ENCODE results near the gene ANKRD29.

DNA sequence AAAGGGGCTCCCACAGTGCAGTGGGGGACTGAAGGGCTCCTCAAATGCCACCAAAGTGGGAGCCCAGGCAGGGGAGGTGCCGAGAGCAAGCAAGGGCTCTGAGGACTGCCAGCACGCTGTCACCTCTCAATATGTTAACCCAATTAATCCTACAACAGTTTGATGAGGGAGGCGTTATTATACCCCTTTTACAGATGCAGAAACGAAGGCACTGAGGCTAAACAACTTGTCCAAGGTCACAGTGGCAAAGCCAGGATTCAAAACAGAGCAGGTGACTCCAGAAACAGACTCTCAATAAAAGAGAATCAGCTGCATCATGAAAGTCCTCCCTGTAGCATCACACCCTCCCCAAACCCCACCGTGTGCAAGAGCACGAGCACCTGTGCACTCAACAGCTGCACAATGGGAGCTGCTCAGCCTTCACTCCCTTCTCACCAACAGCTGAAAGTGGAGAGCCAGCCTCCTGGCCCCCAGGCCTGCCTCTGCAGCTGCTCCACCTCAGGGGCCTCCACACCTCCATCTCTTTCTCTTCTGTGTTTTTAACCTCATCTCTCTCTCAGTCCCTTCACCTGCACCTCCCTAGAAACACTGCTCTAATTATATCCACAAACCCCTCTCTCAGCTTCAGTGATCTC lies 84.5 kb downstream of the ANKRD29 start:
- TF ChIP-seq, protein P1, sequence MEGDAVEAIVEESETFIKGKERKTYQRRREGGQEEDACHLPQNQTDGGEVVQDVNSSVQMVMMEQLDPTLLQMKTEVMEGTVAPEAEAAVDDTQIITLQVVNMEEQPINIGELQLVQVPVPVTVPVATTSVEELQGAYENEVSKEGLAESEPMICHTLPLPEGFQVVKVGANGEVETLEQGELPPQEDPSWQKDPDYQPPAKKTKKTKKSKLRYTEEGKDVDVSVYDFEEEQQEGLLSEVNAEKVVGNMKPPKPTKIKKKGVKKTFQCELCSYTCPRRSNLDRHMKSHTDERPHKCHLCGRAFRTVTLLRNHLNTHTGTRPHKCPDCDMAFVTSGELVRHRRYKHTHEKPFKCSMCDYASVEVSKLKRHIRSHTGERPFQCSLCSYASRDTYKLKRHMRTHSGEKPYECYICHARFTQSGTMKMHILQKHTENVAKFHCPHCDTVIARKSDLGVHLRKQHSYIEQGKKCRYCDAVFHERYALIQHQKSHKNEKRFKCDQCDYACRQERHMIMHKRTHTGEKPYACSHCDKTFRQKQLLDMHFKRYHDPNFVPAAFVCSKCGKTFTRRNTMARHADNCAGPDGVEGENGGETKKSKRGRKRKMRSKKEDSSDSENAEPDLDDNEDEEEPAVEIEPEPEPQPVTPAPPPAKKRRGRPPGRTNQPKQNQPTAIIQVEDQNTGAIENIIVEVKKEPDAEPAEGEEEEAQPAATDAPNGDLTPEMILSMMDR (IDR thresholded peaks at IDR 0.05): no peak
- TF ChIP-seq POLR2AphosphoS5 (IDR thresholded peaks at IDR 0.05): no peak
